HG02938 (cell line): ENCODE data around the gene SLC39A11.
"Not testable (repeated sequence)": the region's sequence is repeated elsewhere in the genome, so short reads cannot be mapped to it uniquely, and the experiment has no call there.

Experiments
- ATAC-seq: cut with Tn5 transposase; IDR thresholded peaks from one replicate; pipeline ENCODE4 v1.9.1; 2021; ENCODE audit warnings: mild to moderate bottlenecking, moderate library complexity; ENCODE audit not compliant: unreplicated experiment

Gene SLC39A11

GRCh38 chr17:72806011-72806410 lies 286.5 kb downstream of the SLC39A11 start:
- ATAC-seq = no peak

GRCh38 chr17:72804949-72805707 lies 287.4 kb downstream of the SLC39A11 start:
- ATAC-seq = no peak

- ATAC-seq = no peak
These were observed 289.8 kb downstream of the SLC39A11 start for GRCh38 chr17:72802726-72803125.

- ATAC-seq = no peak
These were observed 295.3 kb downstream of the SLC39A11 start for GRCh38 chr17:72797142-72797541.

GRCh38 chr17:72795941-72796340 lies 296.5 kb downstream of the SLC39A11 start:
- ATAC-seq = no peak

GRCh38 chr17:72794152-72794551 lies 298.3 kb downstream of the SLC39A11 start:
- no peak for ATAC-seq

- ATAC-seq = no peak
These were observed 299.7 kb downstream of the SLC39A11 start for GRCh38 chr17:72792771-72793170.

- no peak for ATAC-seq
These were observed 302.3 kb downstream of the SLC39A11 start for GRCh38 chr17:72790190-72790589.

GRCh38 chr17:72789711-72790110 lies 302.8 kb downstream of the SLC39A11 start:
- ATAC-seq = no peak

GRCh38 chr17:72788950-72789585 lies 303.4 kb downstream of the SLC39A11 start:
- ATAC-seq = no peak

GRCh38 chr17:72786209-72786608 lies 306.3 kb downstream of the SLC39A11 start:
- no peak for ATAC-seq

GRCh38 chr17:72782985-72783701 lies 309.3 kb downstream of the SLC39A11 start:
- no peak for ATAC-seq

- not testable (repeated sequence) for ATAC-seq
These were observed 310.1 kb downstream of the SLC39A11 start for GRCh38 chr17:72782437-72782836.

- ATAC-seq = no peak
These were observed 314.0 kb downstream of the SLC39A11 start for GRCh38 chr17:72778169-72779151.

- ATAC-seq = no peak
These were observed 316.6 kb downstream of the SLC39A11 start for GRCh38 chr17:72775919-72776318.

- ATAC-seq = no peak
These were observed 317.3 kb downstream of the SLC39A11 start for GRCh38 chr17:72775237-72775636.

- no peak for ATAC-seq
These were observed 318.3 kb downstream of the SLC39A11 start for GRCh38 chr17:72774236-72774635.

GRCh38 chr17:72773225-72773624 lies 319.3 kb downstream of the SLC39A11 start:
- ATAC-seq = not testable (repeated sequence)

GRCh38 chr17:72772331-72772821 lies 320.1 kb downstream of the SLC39A11 start:
- ATAC-seq = no peak

- no peak for ATAC-seq
These were observed 320.8 kb downstream of the SLC39A11 start for GRCh38 chr17:72771734-72772133.
